HG03045 (cell line): ENCODE results near the gene STK10.

Experiments used
- ATAC-seq: cut with Tn5 transposase; IDR thresholded peaks from one replicate; pipeline ENCODE4 v1.9.1; 2021; ENCODE audit warnings: mild to moderate bottlenecking, moderate library complexity; ENCODE audit not compliant: unreplicated experiment

Gene STK10

GRCh38 chr5:172093559-172093958, 94.5 kb downstream of the STK10 start:
- no peak for ATAC-seq

DNA sequence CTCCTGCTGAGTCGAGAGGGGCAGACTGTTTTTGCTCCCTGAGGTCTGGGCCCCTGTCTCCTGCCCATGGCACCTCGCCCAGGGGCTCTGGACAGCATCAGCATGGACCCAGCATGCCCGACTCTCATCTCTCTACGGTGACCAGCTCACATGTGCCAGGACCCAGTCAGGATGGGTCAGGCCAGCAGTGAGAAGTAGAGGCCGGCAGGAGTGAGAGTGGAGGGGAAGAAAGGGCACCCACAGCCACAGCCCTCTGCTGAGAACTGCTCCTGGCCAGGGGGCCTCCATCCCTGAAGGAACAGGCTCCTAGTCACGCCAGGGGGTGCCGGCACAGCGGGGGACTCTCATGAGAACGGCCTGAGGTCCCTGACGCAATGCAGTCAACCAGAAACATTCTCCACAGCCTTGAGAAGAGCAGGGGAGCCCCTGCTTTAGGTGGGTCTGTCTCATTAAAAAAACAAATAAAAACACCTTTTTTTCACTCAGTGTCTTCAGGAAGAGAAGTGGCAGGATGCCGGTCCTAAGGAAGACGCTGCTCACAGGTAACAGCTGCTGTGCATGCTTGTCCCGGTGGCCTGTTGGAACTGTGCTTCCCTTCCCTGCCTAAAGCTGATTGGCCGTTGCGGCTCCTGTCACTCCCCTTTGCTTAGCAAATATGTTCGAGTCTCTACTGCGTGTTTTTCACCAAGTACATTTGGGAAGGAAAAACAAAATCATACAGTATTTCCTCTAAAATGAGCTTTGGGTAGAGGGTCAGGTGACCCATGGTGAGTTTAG, 95.9 kb downstream of the STK10 start:
- ATAC-seq = no peak

DNA sequence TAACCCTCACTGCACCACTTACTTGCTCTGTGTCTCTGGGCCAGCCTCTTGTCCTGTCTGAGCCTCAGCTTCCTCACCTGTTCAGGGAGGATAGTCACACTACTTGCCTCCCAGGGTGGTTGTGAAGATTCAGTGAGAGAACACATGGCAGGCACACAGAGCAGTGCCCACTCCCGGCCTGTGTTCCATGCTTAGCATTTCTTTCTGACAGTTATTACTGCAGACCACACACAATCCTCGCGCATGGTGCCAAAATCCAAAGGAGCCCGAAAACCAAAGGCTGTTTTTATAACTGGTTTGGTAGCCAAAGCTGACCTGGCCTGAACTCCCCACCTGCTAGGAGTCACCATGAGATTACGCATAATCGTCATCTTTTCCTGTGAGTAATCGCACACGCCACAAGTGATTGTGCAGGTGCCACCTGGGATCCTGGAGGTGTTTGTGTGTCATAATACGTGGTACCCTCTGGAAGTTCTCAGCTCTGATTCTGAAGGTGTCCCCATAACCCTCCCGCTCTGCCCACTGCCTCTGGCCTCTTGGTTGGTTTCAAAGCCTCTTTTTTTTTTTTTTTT, 97.0 kb downstream of the STK10 start:
- ATAC-seq = no peak

GRCh38 chr5:172089298-172090117, 98.5 kb downstream of the STK10 start:
- no peak for ATAC-seq

- no peak for ATAC-seq
Measured at GRCh38 chr5:172088801-172089200, 99.2 kb downstream of the STK10 start.

DNA sequence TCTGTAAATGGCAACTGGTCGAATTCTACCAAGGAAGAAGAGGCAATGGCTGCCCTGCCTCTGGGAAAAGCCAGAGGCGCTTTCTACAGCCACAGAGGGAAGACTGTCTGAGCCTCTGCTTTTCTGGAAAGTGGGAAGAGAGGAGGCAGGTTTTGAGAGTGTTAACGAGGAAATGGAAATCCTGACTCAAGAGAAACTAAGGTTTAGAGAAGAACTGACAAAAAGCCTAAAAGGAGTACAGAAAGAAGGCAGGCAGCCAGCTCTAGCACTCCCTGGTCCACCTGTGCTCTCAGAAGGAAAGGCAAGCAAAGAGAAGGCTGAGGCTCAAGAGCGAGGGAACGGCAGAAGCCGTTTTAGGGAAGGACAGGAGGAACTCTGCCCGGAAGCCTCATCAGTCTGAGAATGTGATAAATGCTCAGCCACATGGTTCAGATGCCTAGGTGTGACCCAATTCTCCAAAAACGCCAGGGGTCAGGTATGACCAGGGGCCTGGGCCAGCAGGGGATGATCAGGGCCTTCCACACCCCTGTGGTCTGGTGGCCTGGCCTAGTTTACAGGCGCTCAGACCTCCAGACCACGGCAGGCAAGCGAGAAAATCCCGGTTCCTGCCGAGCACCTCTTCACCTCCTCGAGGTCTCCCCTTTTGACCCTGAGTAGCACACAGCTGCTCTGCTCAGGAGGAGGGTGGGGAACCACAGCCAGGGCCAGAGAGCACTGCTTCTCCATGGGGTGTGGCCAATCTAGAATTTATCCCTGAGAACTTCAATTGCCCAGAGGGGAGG, 101.6 kb downstream of the STK10 start:
- ATAC-seq = no peak

DNA sequence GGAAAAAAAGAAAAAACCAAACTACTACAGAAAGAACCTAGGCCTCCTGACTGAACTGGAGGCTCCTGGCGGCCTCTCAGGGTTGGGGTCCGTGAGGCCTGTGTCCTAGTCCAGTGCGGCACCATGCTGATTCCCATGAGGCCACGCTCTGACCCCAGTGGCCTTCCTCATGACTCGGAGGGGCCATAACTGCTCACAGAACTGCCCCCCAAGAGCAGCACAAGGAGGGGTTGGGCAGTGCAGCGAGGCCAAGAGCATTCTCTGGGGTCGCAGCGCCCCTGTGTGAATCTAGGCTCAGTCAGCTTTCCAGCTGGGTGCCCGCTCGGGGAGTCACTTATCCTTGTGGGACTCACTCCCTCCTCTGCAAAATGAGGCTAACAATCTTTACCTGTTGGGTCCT, 102.3 kb downstream of the STK10 start:
- ATAC-seq = no peak

DNA sequence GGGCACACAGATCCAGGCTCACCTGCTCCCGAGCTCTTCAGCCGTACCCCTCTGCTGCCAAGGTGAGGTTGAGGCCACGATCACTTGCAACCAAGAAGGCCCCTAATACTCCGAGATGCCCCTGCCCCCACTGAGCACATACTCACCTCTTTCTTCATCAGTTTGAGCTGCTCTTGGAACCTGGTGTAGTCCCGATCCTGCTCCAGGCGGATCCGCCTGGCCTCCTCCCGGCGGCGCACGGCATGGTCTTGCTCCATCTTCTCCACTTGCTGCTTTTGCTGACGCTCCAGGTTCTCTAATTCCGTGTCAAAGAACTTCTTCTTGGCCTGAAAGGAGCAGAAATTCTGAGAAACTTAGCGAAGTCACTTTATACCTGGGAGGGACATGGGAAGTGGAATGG, 105.8 kb downstream of the STK10 start:
- ATAC-seq = no peak

DNA sequence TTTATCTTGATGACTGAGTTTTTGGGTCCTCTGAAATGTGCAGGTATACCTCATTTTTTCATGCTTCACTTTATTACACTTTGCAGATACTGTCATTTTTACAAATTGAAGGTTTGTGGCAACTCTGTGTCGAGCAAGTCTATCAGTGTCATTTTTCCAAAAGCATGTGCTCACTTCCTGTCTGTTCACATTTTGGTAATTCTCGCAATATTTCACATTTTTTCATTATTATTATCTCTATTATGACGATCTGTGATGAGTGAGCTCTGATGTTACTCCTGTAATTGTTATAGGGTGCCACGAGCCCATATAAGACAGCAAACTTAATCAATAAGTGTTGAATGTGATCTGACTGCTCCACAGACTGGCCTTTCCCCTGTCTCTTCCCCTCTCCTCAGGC, 108.1 kb downstream of the STK10 start:
- ATAC-seq = no peak

- no peak for ATAC-seq
Measured at GRCh38 chr5:172078726-172079345, 109.2 kb downstream of the STK10 start.

DNA sequence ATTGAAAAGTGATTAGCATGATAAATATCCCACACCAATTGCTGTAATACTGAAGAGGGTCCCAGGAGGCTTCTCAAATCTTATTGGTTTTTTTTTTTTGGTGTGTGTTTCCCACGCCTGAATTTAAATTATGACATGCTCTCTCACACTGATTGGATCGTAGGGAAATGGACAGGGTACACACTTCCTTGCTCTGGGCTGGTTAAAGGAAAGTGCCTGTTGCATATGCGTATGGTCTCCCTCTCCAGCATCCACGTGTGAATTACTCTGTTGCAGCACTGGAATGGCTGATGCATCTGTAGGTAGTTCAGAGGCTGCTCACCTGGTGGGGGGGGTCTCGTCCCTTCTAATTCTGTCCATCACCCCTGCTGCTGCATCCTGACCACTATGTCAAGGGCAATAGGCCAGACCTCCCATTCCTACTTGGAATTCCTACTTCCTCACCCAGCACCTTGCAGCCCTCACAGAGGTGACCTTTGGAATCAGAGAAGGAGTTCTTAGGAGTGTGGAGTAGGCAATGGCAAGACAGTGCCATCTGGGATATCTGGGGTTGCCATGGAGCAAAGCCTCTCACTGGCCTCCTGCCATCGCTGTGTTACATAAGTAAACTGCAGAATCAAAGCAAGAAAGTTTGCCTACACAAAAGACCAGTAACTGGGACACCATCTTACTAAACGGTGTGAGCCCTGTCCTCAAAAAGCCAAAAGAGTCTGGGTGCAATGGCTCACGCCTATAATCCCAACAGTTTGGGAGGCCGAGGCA, 110.2 kb downstream of the STK10 start:
- ATAC-seq = no peak

- ATAC-seq = no peak
Measured at GRCh38 chr5:172076761-172077244, 111.2 kb downstream of the STK10 start.

DNA sequence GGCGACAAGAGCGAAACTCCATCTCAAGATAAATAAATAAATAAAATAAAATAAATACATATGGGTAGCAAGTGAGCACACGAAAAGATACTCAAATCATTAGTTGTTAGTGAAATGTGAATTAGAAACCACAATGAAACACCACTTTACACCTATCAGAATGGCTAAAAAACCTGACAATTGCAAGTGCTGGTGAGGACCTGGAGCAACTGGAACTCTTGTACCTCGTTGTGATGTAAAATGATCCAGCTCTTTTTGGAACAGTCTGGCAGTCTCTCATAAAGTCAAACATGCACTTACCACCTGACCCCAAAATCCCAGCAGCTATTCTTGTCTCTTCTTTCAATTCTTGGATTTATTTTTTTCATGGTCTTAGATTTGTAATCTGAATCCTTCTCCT, 112.4 kb downstream of the STK10 start:
- ATAC-seq = no peak

- no peak for ATAC-seq
Measured at GRCh38 chr5:172074896-172075295, 113.1 kb downstream of the STK10 start.

DNA sequence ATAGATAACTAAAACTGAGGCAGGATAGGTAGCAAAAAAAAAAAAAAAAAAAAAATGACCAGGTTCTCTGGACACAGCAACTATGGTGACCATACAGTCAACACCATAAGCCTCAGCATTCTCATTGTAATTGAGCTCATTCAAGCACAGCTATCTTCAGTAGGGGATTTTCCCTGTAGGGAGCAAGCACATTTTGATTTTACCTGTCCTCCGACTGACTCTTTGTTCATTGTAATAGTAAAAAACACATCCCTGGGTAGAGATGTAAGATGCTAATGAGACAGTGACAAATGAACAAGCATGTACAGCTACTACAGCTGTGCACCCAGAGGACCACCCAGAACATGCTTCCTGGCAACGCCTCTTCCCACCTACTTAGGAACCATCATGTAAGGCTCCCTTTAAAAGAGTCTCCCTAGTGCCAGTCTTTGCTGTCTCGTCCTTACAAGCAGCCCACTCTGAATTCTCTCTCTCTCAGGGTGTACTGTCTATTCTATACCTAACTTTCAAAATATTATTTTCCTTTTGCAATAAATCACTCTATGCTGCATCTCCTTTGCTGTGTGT, 116.6 kb downstream of the STK10 start:
- no peak for ATAC-seq

GRCh38 chr5:172065431-172066065, 122.5 kb downstream of the STK10 start:
- ATAC-seq = no peak

DNA sequence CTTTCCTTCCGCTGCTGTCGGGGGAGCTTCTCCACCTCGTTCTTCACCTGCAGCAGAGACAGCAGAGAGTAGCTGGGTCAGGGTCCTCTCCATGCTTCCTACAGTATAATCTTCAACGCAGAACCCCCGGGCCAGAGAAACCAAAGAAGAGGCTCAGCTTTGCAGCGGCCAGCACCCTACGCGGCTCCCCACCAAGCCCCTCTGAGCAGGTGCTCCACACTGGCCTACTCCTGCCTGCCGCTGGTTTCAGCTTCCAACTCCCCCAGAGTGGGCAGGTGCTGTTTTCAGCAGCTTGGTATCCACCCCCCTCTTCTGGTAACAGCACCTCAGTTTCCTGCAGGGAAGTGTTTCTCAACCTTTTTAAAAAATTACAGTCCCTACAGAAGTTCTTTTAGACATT, 123.3 kb downstream of the STK10 start:
- no peak for ATAC-seq

DNA sequence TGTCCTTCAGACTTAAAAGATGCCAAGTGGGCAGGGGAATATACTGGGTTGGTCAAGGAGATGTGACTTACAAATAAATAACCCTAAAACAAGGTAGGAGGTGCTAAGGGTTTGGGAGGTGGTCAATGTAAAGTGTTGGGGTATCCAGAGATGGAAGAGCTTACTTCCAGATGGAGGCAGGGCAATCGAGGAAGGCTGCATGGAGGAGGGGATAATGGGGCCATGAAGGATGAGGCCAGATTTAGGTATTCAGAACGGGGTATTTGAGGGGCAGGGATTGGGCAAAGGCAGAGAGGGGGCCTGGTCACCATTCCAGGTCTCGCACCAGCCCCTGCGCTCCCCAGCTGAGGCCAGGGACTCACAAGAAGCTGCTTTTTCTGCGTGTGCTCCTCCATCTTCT, 123.7 kb downstream of the STK10 start:
- ATAC-seq = no peak
